Activated CD4-positive, alpha-beta T cell treated with anti-CD3 and anti-CD28 coated beads, Interleukin-10, Interleukin-2, amounts not matched to agents 100 ng/mL and 50 ng/mL, durations not matched to agents 16 hours and 8 hours (primary cell): Measurements from ENCODE around the gene SOX18.

ENCODE experiments used
- DNase-seq: peaks from one replicate; pipeline ENCODE4 v3.0.0-alpha.2; 2020

The SOX18 gene

DNA sequence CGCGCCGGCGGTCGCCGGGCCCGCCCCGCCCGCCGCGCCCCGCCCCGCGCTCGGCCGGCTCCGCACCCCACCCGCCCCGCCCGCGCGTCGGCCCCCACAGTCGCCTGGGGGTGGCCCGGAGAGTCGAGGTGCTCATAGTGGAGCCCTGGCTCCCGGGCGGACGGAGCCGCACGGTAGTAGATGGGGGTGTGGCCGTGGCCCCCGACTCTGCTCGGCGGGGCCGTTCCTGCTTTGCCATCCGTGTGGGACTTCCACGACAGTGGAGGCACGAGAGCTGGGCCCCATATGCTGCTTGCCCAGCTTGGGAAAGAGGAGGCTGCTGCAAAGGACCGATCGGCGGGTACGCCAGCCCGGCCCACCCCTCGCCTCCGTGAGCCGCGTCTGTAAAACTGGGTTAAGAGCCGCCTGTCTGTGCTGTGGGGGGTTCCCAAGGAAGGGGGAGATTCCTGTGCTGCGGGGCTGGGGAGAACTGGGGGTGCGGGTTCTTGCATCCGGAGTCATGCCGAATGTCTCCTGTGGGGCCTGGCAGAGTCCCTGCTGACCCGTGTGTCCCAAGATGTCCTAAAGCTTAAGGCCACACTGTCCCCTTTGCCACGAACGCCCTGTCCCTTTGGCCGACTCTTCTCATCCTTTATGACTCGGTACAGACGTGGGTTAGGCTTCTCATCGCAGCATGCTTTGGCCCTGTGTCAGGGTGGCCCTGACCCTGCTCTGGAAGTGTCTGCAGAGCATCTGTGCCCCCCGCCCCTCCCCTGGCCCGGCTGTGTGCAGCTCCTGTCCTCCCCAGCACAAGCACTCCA is 30.8 kb upstream of the SOX18 start, which contains the start of gene OPRL1:
OPRL1 (plus strand) TSS at position 70 of the 800 bp plus-strand sequence. CDS start 12,639 bp downstream, outside the sequence.
- DNase-seq, result no peak

GRCh38 chr20:64079273-64080012 is 30.0 kb upstream of the SOX18 start, which contains the start of gene RGS19:
RGS19 (minus strand) TSS chr20:64079518; CDS start chr20:64076886, 2,632 bp downstream.
- peak; percentile 86 for DNase-seq

DNA sequence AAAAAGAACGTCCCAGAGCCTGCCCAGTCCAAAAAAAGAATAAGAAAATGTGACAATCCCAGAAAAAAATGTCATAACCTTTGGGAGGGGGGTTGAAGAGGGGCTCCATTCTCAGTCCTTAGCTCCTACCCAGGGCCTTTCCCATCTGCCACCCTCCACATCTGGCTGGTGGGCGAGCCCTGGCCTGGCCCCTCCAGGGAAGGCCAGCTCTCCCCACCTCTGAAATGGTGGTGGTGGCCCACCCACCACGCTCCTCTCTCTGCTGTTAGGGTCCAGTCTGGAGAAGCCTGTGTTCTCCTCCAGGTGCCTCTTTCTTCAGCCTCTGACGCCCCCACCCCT is 29.5 kb upstream of the SOX18 start:
- DNase-seq, result no peak

GRCh38 chr20:64077876-64078551 is 28.6 kb upstream of the SOX18 start:
- peak; percentile 78 for DNase-seq

DNA sequence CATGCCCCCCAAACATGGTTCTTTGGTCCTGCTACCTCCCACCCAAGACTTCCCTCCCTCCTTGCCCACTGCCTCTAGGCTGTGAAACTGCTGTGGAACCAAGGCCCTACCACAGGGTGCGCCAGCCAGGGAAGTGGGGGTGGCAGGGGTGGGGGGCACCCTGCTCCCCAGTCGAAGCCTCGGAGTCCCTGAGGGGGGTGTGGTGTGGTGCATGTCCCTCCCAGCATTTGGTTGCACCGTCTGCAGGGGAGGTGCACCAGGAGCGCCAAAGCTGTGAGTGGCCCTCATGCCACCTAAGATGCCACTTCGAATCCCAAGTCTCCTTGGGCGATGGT is 28.1 kb upstream of the SOX18 start:
- DNase-seq, result no peak

GRCh38 chr20:64077094-64077493 is 27.7 kb upstream of the SOX18 start:
- peak; percentile 77 for DNase-seq

- DNase-seq, result no peak
Observed at GRCh38 chr20:64076061-64076997, 26.9 kb upstream of the SOX18 start.

GRCh38 chr20:64075556-64075955 is 26.1 kb upstream of the SOX18 start:
- DNase-seq, result no peak

DNA sequence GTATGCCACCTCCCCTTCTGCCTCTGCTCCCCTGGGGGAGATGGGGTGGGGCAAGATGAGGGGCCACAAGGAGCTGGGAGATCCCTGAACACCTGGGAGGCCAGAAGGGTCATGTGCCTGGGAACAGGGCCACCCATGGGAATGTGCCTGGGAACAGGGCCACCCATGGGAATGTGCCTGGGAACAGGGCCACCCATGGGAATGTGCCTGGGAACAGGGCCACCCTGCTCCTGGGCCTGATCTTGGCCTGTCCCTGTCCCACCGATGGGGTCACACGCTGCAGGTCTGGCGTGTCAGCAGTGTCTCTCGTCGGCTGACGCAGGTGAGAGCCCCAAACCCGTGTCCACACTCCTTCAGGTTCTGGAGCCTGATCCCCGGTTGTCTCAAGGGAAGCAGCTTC is 25.5 kb upstream of the SOX18 start:
- no peak for DNase-seq

DNA sequence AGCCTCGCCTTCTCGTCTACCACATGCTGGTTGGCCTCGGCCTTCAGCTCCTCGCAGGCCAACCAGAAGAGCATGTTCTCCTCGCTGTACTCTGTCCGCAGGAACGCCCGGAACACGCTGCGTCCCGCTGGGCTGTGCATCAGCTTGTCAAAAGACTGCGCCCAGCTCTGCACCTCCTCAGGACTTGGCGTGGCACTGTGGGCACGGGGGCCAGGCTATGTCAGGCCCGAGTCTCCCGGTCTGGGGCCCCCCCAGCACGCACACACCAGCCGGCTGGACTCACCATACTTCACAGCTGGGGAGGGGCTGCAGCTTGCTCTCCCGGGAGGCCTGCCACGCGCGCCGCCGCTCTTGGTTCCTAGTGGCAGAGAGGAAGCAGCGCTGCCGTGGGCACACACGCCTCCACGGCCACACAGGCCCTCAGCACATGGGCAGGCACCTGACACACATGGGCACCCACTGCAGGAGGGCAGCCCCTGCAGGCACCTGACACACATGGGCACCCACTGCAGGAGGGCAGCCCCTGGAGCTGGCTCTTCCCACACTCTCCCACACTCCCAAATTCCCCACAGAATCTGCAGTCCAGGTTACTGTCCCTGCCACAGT is 24.8 kb upstream of the SOX18 start:
- DNase-seq, result no peak

DNA sequence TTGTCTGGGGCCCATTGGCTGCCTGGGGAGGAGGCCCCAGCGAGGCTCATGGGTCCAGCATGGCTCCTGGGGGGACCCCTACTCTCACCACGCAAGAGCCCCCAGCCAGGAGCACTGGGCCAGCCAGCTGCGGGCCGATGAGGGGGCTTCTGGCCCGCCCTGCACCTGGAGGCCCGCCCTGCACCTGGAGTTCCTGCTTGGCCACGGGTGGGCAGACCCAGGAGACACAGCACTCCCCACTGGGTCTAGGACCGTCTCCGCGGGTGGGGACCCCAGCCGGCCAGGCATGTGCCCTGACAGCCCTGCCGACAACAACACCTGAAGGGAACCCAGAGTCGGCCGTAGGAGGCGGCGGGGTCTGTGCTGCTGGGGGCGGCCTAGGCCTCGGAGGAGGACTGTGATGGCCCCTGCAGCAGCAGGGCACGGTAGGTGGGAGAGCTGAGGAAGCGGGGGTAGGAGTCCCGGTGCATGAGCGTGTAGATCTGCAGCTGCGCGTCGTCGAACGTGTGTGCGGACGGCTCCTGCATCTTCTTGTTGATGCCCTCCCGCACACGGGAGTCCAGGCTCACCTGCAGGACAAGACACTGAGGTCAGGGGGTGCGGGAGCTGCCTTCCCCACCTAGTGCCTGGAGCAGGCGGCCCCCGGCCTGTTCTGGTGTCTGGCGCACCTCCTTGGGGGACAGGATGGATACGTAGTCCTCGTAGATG is 24.2 kb upstream of the SOX18 start:
- no peak for DNase-seq

GRCh38 chr20:64072498-64073063 is 23.1 kb upstream of the SOX18 start:
- DNase-seq, result no peak

- DNase-seq, result no peak
Observed at GRCh38 chr20:64071341-64072332, 22.2 kb upstream of the SOX18 start.

- DNase-seq, result no peak
Observed at GRCh38 chr20:64070244-64070993, 21.0 kb upstream of the SOX18 start.

DNA sequence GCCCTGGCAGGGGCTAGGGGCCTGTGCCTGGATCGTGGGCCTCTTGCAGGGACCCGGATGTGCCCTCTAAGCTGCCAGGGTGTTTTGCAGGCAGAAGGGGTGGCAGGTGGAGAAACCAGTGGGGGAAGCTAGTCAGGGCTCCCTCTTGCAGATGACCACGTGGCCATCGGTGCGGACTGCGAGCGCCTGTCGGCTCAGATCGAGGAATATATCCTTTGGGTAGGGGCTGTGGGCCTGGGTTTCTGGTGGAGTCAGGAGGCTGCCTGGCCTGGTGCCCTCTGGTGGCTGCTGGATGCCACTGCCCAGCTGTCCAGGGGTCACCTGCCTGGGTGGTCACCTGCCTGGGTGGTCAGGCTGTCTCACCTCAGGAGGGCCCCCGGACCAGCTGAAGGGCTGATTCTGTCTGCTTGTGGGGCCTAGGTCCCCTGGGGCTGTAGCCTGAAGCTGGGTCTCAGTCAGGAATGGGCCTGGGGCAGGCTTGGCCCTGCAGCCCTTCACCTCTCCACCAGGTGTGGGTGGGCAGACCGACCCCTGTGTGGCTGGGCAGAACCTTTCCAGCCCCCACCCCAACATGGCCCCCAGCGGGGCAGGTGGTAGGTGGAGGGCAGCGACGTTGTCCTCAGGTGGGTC is 20.3 kb upstream of the SOX18 start:
- DNase-seq, result no peak

DNA sequence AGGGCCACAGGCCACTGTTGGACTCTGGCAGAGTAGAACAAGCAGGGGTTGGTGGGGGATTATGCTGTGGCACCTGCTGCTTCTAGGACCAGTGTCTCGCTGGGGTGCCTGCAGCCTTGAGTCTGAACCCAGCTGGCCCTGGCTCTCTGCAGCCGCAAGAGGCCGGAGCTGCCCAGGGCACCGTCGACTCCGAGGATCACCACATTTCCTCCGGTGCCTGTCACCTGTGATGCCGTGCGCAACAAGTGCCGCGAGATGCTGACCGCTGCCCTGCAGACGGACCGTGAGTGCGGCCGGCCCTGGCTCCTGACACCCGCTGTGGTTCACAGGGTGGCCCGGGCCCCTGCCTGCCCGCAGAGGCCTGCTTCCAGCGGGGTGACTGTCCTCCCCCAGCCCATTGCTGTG is 19.8 kb upstream of the SOX18 start:
- DNase-seq, result no peak

GRCh38 chr20:64068386-64069208 is 19.2 kb upstream of the SOX18 start:
- no peak for DNase-seq
